IMR-90 (cell line): ENCODE measurements around the gene SH3D21. TPM values are rescaled to one million over a fixed set of nuclear protein-coding genes. Genes with fewer than 3 reads are reported as not detected.
A peak's percentile ranks its signal among the peaks of the same experiment; 100 is the strongest.

Source experiments
- ATAC-seq: fragments of 200-7000 bp; cut with Tn5 transposase; 2 replicates; pipeline ENCODE4 v1.9.1; 2020; ENCODE audit warnings: low read depth, mild to moderate bottlenecking, moderate library complexity
- BruUV-seq: library from RNA; stranded (reverse); fragments of 400-500 nt; replicated peaks from 2 replicates; lab custom pipeline; 2021; lab: Mats Ljungman, UMichigan
- CTCF ChIA-PET: fragments of 300-600 bp; formaldehyde crosslinking; extraction: SDS; loops from one replicate; lab custom pipeline; 2021; ENCODE audit warnings: antibody characterized with exemption; lab: Yijun Ruan, JAX
- POLR2A ChIA-PET: fragments of 300-600 bp; sonication (Branson Sonifier 250); formaldehyde crosslinking; loops from one replicate; lab custom pipeline; 2022; ENCODE audit warnings: antibody characterized with exemption; ENCODE audit not compliant: unreplicated experiment; lab: Charles Lee
- DNase-seq: peaks from one replicate; pipeline ENCODE4 v3.0.0; 2013
- H2AFZ ChIP-seq: replicated peaks from 2 replicates; pipeline ENCODE3; 2013; ENCODE audit warnings: low read length, mild to moderate bottlenecking; ENCODE audit not compliant: poor library complexity
- H2AK5ac ChIP-seq: 2 replicates; pipeline ENCODE4 v1.6.1; 2013; ENCODE audit warnings: low read depth, low read length, inconsistent platforms
- H2AK9ac ChIP-seq: replicated peaks from 2 replicates; pipeline ENCODE3; 2013; ENCODE audit warnings: mild to moderate bottlenecking, low read depth, low read length, moderate library complexity; ENCODE audit not compliant: poor library complexity
- H2BK120ac ChIP-seq: 2 replicates; pipeline ENCODE4 v1.6.1; 2013; ENCODE audit warnings: low read depth, low read length, inconsistent platforms
- H2BK15ac ChIP-seq: 3 replicates; pipeline ENCODE4 v1.6.1; 2013; ENCODE audit warnings: low read depth, low read length, inconsistent platforms
- H2BK20ac ChIP-seq: 2 replicates; pipeline ENCODE4 v1.6.1; 2013; ENCODE audit warnings: low read depth, mild to moderate bottlenecking, inconsistent platforms, low read length, moderate library complexity
- H2BK5ac ChIP-seq: 2 replicates; pipeline ENCODE4 v1.6.1; 2013; ENCODE audit warnings: mild to moderate bottlenecking, low read depth, low read length, inconsistent platforms; ENCODE audit not compliant: poor library complexity, severe bottlenecking
- H3K14ac ChIP-seq: replicated peaks from 2 replicates; pipeline ENCODE4 v1.6.1; 2013; ENCODE audit warnings: low read depth, low read length, inconsistent platforms
- H3K18ac ChIP-seq: 2 replicates; pipeline ENCODE4 v1.6.1; 2013; ENCODE audit warnings: low read depth, low read length, control low read depth
- H3K23ac ChIP-seq: 2 replicates; pipeline ENCODE4 v1.6.1; 2013; ENCODE audit warnings: low read depth, low read length, inconsistent platforms
- H3K27ac ChIP-seq: 2 replicates; pipeline ENCODE4 v1.5.1; 2013; ENCODE audit warnings: mild to moderate bottlenecking, control low read depth, low read length; ENCODE audit not compliant: insufficient read depth
- H3K27me3 ChIP-seq: 2 replicates; pipeline ENCODE4 v1.6.1; 2013; ENCODE audit warnings: low read length; ENCODE audit not compliant: control insufficient read depth, insufficient read depth
- H3K36me3 ChIP-seq: 2 replicates; pipeline ENCODE4 v1.6.1; 2013; ENCODE audit warnings: low read length, mixed read lengths; ENCODE audit not compliant: control insufficient read depth, insufficient read depth
- H3K4ac ChIP-seq: 2 replicates; pipeline ENCODE4 v1.6.1; 2013; ENCODE audit warnings: low read depth, low read length, inconsistent platforms
- H3K4me1 ChIP-seq: 2 replicates; pipeline ENCODE4 v1.6.1; 2013; ENCODE audit warnings: low read length, mixed read lengths; ENCODE audit not compliant: control insufficient read depth, insufficient read depth
- H3K4me2 ChIP-seq: 2 replicates; pipeline ENCODE4 v1.6.1; 2013; ENCODE audit warnings: low read depth, mild to moderate bottlenecking, control low read depth, low read length, moderate library complexity
- H3K4me3 ChIP-seq: 2 replicates; pipeline ENCODE4 v1.5.1; 2013; ENCODE audit warnings: low read depth, mild to moderate bottlenecking, control low read depth, low read length, moderate library complexity; ENCODE audit not compliant: insufficient read depth
- H3K56ac ChIP-seq: 2 replicates; pipeline ENCODE4 v1.6.1; 2013; ENCODE audit warnings: low read length, inconsistent platforms; ENCODE audit not compliant: insufficient read depth; ENCODE audit errors: extremely low read depth
- H3K79me1 ChIP-seq, 2 experiments: 2 replicates each; pipeline ENCODE4 v1.6.1; 2013; ENCODE audit warnings: low read length in 2 of 2, inconsistent platforms in 1 of 2, low read depth in 1 of 2
- H3K9ac ChIP-seq: 2 replicates; pipeline ENCODE4 v1.6.1; 2013; ENCODE audit warnings: low read depth, low read length, control low read depth
- H3K9me1 ChIP-seq: 2 replicates; pipeline ENCODE4 v1.6.1; 2013; ENCODE audit warnings: low read length, inconsistent platforms; ENCODE audit not compliant: insufficient read depth
- H3K9me3 ChIP-seq: 2 replicates; pipeline ENCODE4 v1.6.1; 2013; ENCODE audit warnings: low read length; ENCODE audit not compliant: control insufficient read depth, insufficient read depth
- H4K20me1 ChIP-seq: 2 replicates; pipeline ENCODE4 v1.6.1; 2013; ENCODE audit warnings: low read length, inconsistent platforms; ENCODE audit not compliant: insufficient read depth
- H4K5ac ChIP-seq: 2 replicates; pipeline ENCODE4 v1.6.1; 2013; ENCODE audit warnings: mild to moderate bottlenecking, low read depth, low read length, control low read depth
- H4K8ac ChIP-seq, 2 experiments: 2 replicates each; pipeline ENCODE4 v1.6.1; 2013; ENCODE audit warnings: low read depth in 2 of 2, low read length in 2 of 2, control low read depth in 1 of 2, inconsistent platforms in 1 of 2
- H4K91ac ChIP-seq: 2 replicates; pipeline ENCODE4 v1.6.1; 2013; ENCODE audit warnings: low read depth, low read length, inconsistent platforms; ENCODE audit not compliant: insufficient read depth
- CTCF ChIP-seq: conservative IDR thresholded peaks from 2 replicates; pipeline ENCODE4 v1.5.1; 2012; ENCODE audit warnings: mild to moderate bottlenecking, low read depth, low read length, improper control_type of control experiment
- FOS ChIP-seq: fragments of 150-350 bp; IDR thresholded peaks from 2 replicates; pipeline ENCODE4 v1.6.1; 2016; ENCODE audit warnings: low read depth, low read length
- MXI1 ChIP-seq: IDR thresholded peaks from 2 replicates; pipeline ENCODE4 v1.6.1; 2012; ENCODE audit warnings: low read depth, mild to moderate bottlenecking, low read length, moderate library complexity, borderline replicate concordance
- WGBS, 2 experiments: methylation state at CpG; one replicate each; pipeline versions ENCODE4 v1.1.5 to v1.1.7; 2013; ENCODE audit warnings: missing lambda C conversion rate in 2 of 2; ENCODE audit not compliant: insufficient read length in 1 of 2; ENCODE audit errors: extremely low coverage in 2 of 2; 5-methylcytosine and 5-hydroxymethylcytosine counted together
- dilution Hi-C: fragments of 300-500 bp; cut with HindIII; formaldehyde crosslinking; loops from one replicate; pipeline ENCODE4 v1.14.3; 2018; ENCODE audit warnings: low sequenced_read_pairs; ENCODE audit not compliant: unreplicated experiment
- in situ Hi-C: fragments of 300-500 bp; cut with MboI; formaldehyde crosslinking; loops from 3 replicates; pipeline ENCODE4 v1.14.3; 2019; ENCODE audit warnings: low sequenced_read_pairs, inconsistent platforms, mixed read lengths
- intact Hi-C: fragments of 100-400 bp; cut with micrococcal nuclease; formaldehyde crosslinking; loops from 2 replicates; pipeline ENCODE4 v1.10.0; 2022
- polyA plus RNA-seq, 3 experiments: library from polyadenylated mRNA; depleted of rRNA; stranded (reverse); fragments of >200 nt; gene quantifications; 2 replicates each; pipeline ENCODE4 v1.2.3, GENCODE V29; 2012; ENCODE audit warnings: low replicate concordance in 1 of 3
- total RNA-seq: library from RNA; depleted of rRNA; stranded (reverse); fragments of >200 nt; gene quantifications from 2 replicates; pipeline ENCODE4 v1.2.3, GENCODE V29; 2012

Gene SH3D21
- total and polyA plus RNA-seq, 2 of the 4 experiments (the other 2 are of a cell fraction), result 1.8 to 11.9 TPM

GRCh38 chr1:36349241-36349671 is 43.1 kb downstream of the SH3D21 start:
- DNase-seq (peak; percentile 64), ATAC-seq (no peak)
- peak overlapping the region; percentile 100 for H3K4ac ChIP-seq
- peaks cover 48% of the 10 kb centered on the region for H3K36me3 ChIP-seq
- H3K9me3 ChIP-seq, result no peaks in the 10 kb centered on the region
- H2AK9ac ChIP-seq, result peak overlapping the region; percentile 90
- peak overlapping the region; percentile 43 for H4K5ac ChIP-seq
- BruUV-seq, result no TSS peak
- peaks cover 45% of the 10 kb centered on the region for H3K4me1 ChIP-seq
- intact Hi-C loops, result no loop called here
- peak overlapping the region; percentile 99 for H2BK5ac ChIP-seq
- CTCF ChIA-PET, result no interaction called here
- H3K23ac ChIP-seq, result peak overlapping the region; percentile 77; the same call in 1 of the 2 replicates
- peak overlapping the region; percentile 93 for H2BK20ac ChIP-seq
- 0 out of 2 replicates have a peak overlapping the region, but pooled peaks have one; percentile 6 for H3K56ac ChIP-seq
- H2AK5ac ChIP-seq, result peak overlapping the region; percentile 98
- peaks cover 37% of the 10 kb centered on the region for H3K9me1 ChIP-seq
- peak overlapping the region; percentile 100 for H4K91ac ChIP-seq
- no peak overlapping the region for H3K4me2 ChIP-seq
- H3K18ac ChIP-seq, result peak overlapping the region; percentile 29; the same call in 1 of the 2 replicates
- no peaks in the 10 kb centered on the region for H4K20me1 ChIP-seq
- no peak overlapping the region for H3K4me3 ChIP-seq
- H4K8ac ChIP-seq, result peak overlapping the region; percentile 78 to 98; a peak in 2 of 4 replicates
- POLR2A ChIA-PET, result no interaction called here
- TF ChIP-seq FOS (peak; percentile 37; the same call in 1 of the 2 replicates), CTCF (no peak), MXI1 (0 out of 2 replicates have a peak, but pooled peaks have one; percentile 27)
- H3K27ac ChIP-seq, result peak overlapping the region; percentile 91
- H2BK120ac ChIP-seq, result peak overlapping the region; percentile 99
- H3K9ac ChIP-seq, result 0 out of 2 replicates have a peak overlapping the region, but pooled peaks have one; percentile 18
- peak overlapping the region; percentile 87 for H3K14ac ChIP-seq
- dilution Hi-C loops, result no loop called here
- peaks cover 13 to 73% of the 10 kb centered on the region in 2 experiments; a peak in 3 of 4 replicates for H3K79me1 ChIP-seq
- H2BK15ac ChIP-seq, result peak overlapping the region; percentile 25; the same call in 1 of the 3 replicates
- no peaks in the 10 kb centered on the region for H3K27me3 ChIP-seq
- peak overlapping the region; percentile 34 for H2AFZ ChIP-seq
- in situ Hi-C loops, result no loop called here
- WGBS, 2 experiments, result 100% methylated on average over 1 of the region's 7 CpGs; no CpG with 5 or more reads in 1 of the 2 experiments
